K562 (cell line): ENCODE results near the gene DOCK8. TPM values are rescaled to one million over a fixed set of nuclear protein-coding genes. Genes with fewer than 3 reads are reported as not detected.
A peak's percentile ranks its signal among the peaks of the same experiment; 100 is the strongest.

Experiments used
- CBFB ChIP-seq: sonication (generic); formaldehyde crosslinking; IDR thresholded peaks from 2 replicates; pipeline ENCODE4 v1.4.0; 2020; ENCODE audit warnings: mild to moderate bottlenecking, missing genetic modification reagents
- EHMT2 ChIP-seq: fragments of 450-650 bp; IDR thresholded peaks from 2 replicates; pipeline ENCODE4 v1.6.1; 2018; ENCODE audit warnings: antibody characterized with exemption
- ELF4 ChIP-seq: fragments of 450-650 bp; formaldehyde crosslinking; IDR thresholded peaks from 2 replicates; pipeline ENCODE4 v1.4.0; 2022; ENCODE audit warnings: missing genetic modification characterization
- FOXJ2 ChIP-seq: fragments of 200-800 bp; sonication (Bioruptor generic); IDR thresholded peaks from 2 replicates; pipeline ENCODE4 v1.6.1; 2016; ENCODE audit warnings: missing genetic modification characterization, missing compliant biosample characterization
- GABPB1 ChIP-seq: sonication (generic); formaldehyde crosslinking; IDR thresholded peaks from 2 replicates; pipeline ENCODE4 v1.8.0; 2022; ENCODE audit warnings: mild to moderate bottlenecking, missing genetic modification reagents
- GATAD2B ChIP-seq: fragments of 450-650 bp; IDR thresholded peaks from 2 replicates; pipeline ENCODE4 v1.6.1; 2017; ENCODE audit warnings: mild to moderate bottlenecking, borderline replicate concordance
- HMGXB4 ChIP-seq: sonication (generic); formaldehyde crosslinking; IDR thresholded peaks from 2 replicates; pipeline ENCODE4 v1.8.1; 2023; ENCODE audit warnings: mild to moderate bottlenecking, missing genetic modification reagents
- ILF3 ChIP-seq: fragments of 450-650 bp; IDR thresholded peaks from 2 replicates; pipeline ENCODE4 v1.6.1; 2018; ENCODE audit warnings: antibody characterized with exemption, mild to moderate bottlenecking, moderate library complexity, borderline replicate concordance
- JUN ChIP-seq, 2 experiments: sonication (generic) in 1 of 2; formaldehyde crosslinking in 1 of 2; IDR thresholded peaks; 2 replicates each; pipeline versions ENCODE4 v1.6.1 to v1.8.0; 2012 to 2022; ENCODE audit warnings: borderline replicate concordance in 2 of 2, mild to moderate bottlenecking in 2 of 2, improper control_type of control experiment in 1 of 2, low read depth in 1 of 2, low read length in 1 of 2, missing genetic modification reagents in 1 of 2
- KLF16 ChIP-seq: IDR thresholded peaks from 2 replicates; pipeline ENCODE4 v1.6.1; 2016; ENCODE audit warnings: antibody characterized with exemption
- LEF1 ChIP-seq: fragments of 450-650 bp; IDR thresholded peaks from 2 replicates; pipeline ENCODE4 v1.6.1; 2016; ENCODE audit warnings: mild to moderate bottlenecking
- MCM7 ChIP-seq, 2 experiments: fragments of 450-650 bp; IDR thresholded peaks; 2 replicates each; pipeline ENCODE4 v1.6.1; 2016 to 2018
- MTA2 ChIP-seq: fragments of 450-650 bp; IDR thresholded peaks from 2 replicates; pipeline ENCODE4 v1.6.1; 2016; ENCODE audit warnings: low read depth
- PURB ChIP-seq: sonication (generic); formaldehyde crosslinking; IDR thresholded peaks from 2 replicates; pipeline ENCODE4 v1.9.0; 2021; ENCODE audit warnings: low read depth, mild to moderate bottlenecking, missing genetic modification reagents
- RAD21 ChIP-seq, 2 experiments: fragments of 250-450 bp in 1 of 2; fragments of 450-650 bp in 1 of 2; sonication (Bioruptor Pico) in 1 of 2; formaldehyde crosslinking in 1 of 2; IDR thresholded peaks in 1 of 2; conservative IDR thresholded peaks in 1 of 2; 2 replicates each; pipeline versions ENCODE4 v1.4.0 to v1.8.0; 2020 to 2022; ENCODE audit warnings: mild to moderate bottlenecking in 2 of 2, moderate library complexity in 1 of 2
- RHOXF2B ChIP-seq: fragments of 250-450 bp; sonication (Bioruptor Pico); conservative IDR thresholded peaks from 2 replicates; pipeline ENCODE4 v1.5.1; 2021
- SIN3A ChIP-seq, 2 experiments: fragments of 150-350 bp in 1 of 2; IDR thresholded peaks; 2 replicates each; pipeline ENCODE4 v1.6.1; 2011 to 2016; ENCODE audit warnings: borderline replicate concordance in 2 of 2, low read depth in 2 of 2, low read length in 2 of 2, mild to moderate bottlenecking in 2 of 2, moderate library complexity in 2 of 2; ENCODE audit not compliant: control insufficient read depth in 1 of 2
- SMARCC2 ChIP-seq: fragments of 450-650 bp; IDR thresholded peaks from 2 replicates; pipeline ENCODE4 v1.6.1; 2017; ENCODE audit warnings: antibody characterized with exemption, moderate library complexity, mild to moderate bottlenecking, low read depth
- TARDBP ChIP-seq: fragments of 450-650 bp; IDR thresholded peaks from 2 replicates; pipeline ENCODE4 v1.6.1; 2016
- TFAP4 ChIP-seq: sonication (generic); formaldehyde crosslinking; IDR thresholded peaks from 2 replicates; pipeline ENCODE4 v1.8.0; 2022; ENCODE audit warnings: missing genetic modification reagents, mild to moderate bottlenecking, moderate library complexity, borderline replicate concordance
- U2AF2 ChIP-seq: fragments of 200-400 bp; formaldehyde crosslinking; optimal IDR thresholded peaks from 2 replicates; pipeline ENCODE3; 2017; ENCODE audit warnings: low read depth, mild to moderate bottlenecking, low read length
- ZNF507 ChIP-seq: conservative IDR thresholded peaks from 2 replicates; pipeline ENCODE4 v1.6.1; 2017; ENCODE audit warnings: missing genetic modification characterization, missing compliant biosample characterization
- ZNF583 ChIP-seq: fragments of 250-450 bp; sonication (Bioruptor Pico); IDR thresholded peaks from 2 replicates; pipeline ENCODE4 v1.4.0; 2020
- ZNF707 ChIP-seq: fragments of 250-450 bp; sonication (Bioruptor Pico); conservative IDR thresholded peaks from 2 replicates; pipeline ENCODE4 v1.8.0; 2022; ENCODE audit warnings: inconsistent platforms, mild to moderate bottlenecking, moderate library complexity
- polyA plus RNA-seq, 8 experiments: library from polyadenylated mRNA; depleted of rRNA in 4 of 8; stranded (reverse) in 5 of 8; unstranded in 3 of 8; fragments of >200 nt; fragmentation: Nextera tagmentation in 2 of 8; fragmentation: Illumina TruSeq in 1 of 8; extraction: Ambion mirVana in 2 of 8; extraction: Trizol in 1 of 8; gene quantifications; 2 replicates each; pipeline versions ENCODE4 v1.2.1 to v1.2.3, GENCODE V29; 2011 to 2014; ENCODE audit warnings: inconsistent platforms in 1 of 8, missing spikeins in 1 of 8
- total RNA-seq, 7 experiments: library from RNA; depleted of rRNA in 6 of 7; stranded (reverse); fragments of >200 nt in 6 of 7; fragmentation: Illumina TruSeq in 2 of 7; extraction: Trizol in 2 of 7; gene quantifications; 2 replicates each; pipeline versions ENCODE4 v1.2.1 to v1.2.3, GENCODE V29; 2011 to 2021; ENCODE audit warnings: low replicate concordance in 1 of 7

DOCK8 gene
- total and polyA plus RNA-seq, 9 of the 15 experiments (the other 6 are each of a cell fraction or from before 2014, with no cell fraction given) = 14.4 to 53.8 (median 25.1) TPM

GRCh38 chr9:251398-251797 is 36.7 kb downstream of the DOCK8 start (continued):
- TF ChIP-seq LEF1 (peak; percentile 95), JUN (IDR thresholded peaks at IDR 0.05; ENCODE audit: borderline replicate concordance, low read depth, low read length) (no peak), JUN (CRISPR knock-in tag; IDR thresholded peaks at IDR 0.05; ENCODE audit: borderline replicate concordance) (no peak), TFAP4 (CRISPR knock-in tag) (no peak), EHMT2 (no peak; the same call in 1 of the 2 replicates), TARDBP (no peak), MTA2 (peak; percentile 94), MCM7 (IDR thresholded peaks at IDR 0.05) (no peak), ELF4 (CRISPR knock-in tag) (no peak), SIN3A (IDR thresholded peaks at IDR 0.05; ENCODE audit: borderline replicate concordance in 2 of 2, control insufficient read depth in 1 of 2, low read depth in 2 of 2, low read length in 2 of 2) (no peak), HMGXB4 (no peak), SMARCC2 (peak; percentile 93), ZNF707 (CRISPR knock-in tag) (no peak), CBFB (CRISPR knock-in tag) (no peak), KLF16 (peak; percentile 69), ZNF583 (CRISPR knock-in tag) (no peak), ILF3 (no peak), GATAD2B (peak; percentile 74; the same call in 1 of the 2 replicates), RHOXF2B (CRISPR knock-in tag) (no peak), PURB (no peak), RAD21 (CRISPR knock-in tag; conservative IDR thresholded peaks at IDR 0.05 in 1 of 2, IDR thresholded peaks at IDR 0.05 in 1 of 2) (peak in 1 of 2 experiments; percentile 25; a peak in 2 of 4 replicates), U2AF2 (no peak), ZNF507 (tag) (no peak), GABPB1 (no peak), FOXJ2 (no peak)
